DMS 273 (cell line): Measurements from ENCODE around the gene PTPN1.
"Not testable (repeated sequence)": the region's sequence is repeated elsewhere in the genome, so short reads cannot be mapped to it uniquely, and the experiment has no call there.

Source experiments
- DNase-seq: peaks from one replicate; lab custom pipeline; 2025; ENCODE audit not compliant: unreplicated experiment; lab: John Stamatoyannopoulos, UW

PTPN1 gene

GRCh38 chr20:50527068-50527605 lies 17.0 kb downstream of the PTPN1 start:
- no peak for DNase-seq

- no peak for DNase-seq
Observed at GRCh38 chr20:50528129-50528528, 17.9 kb downstream of the PTPN1 start.

GRCh38 chr20:50528804-50529351 lies 18.7 kb downstream of the PTPN1 start:
- DNase-seq: no peak

- no peak for DNase-seq
Observed at GRCh38 chr20:50532221-50532620, 22.0 kb downstream of the PTPN1 start.

GRCh38 chr20:50533061-50533460 lies 22.9 kb downstream of the PTPN1 start:
- DNase-seq: no peak

GRCh38 chr20:50533464-50533863 lies 23.3 kb downstream of the PTPN1 start:
- no peak for DNase-seq

GRCh38 chr20:50534567-50534966 lies 24.4 kb downstream of the PTPN1 start:
- no peak for DNase-seq

GRCh38 chr20:50535162-50535561 lies 25.0 kb downstream of the PTPN1 start:
- no peak for DNase-seq

GRCh38 chr20:50536333-50536732 lies 26.1 kb downstream of the PTPN1 start:
- DNase-seq: no peak

- no peak for DNase-seq
Observed at GRCh38 chr20:50537546-50538201, 27.5 kb downstream of the PTPN1 start.

GRCh38 chr20:50538276-50538675 lies 28.1 kb downstream of the PTPN1 start:
- no peak for DNase-seq

GRCh38 chr20:50539798-50540197 lies 29.6 kb downstream of the PTPN1 start:
- not testable (repeated sequence) for DNase-seq

- DNase-seq: no peak
Observed at GRCh38 chr20:50540620-50541605, 30.7 kb downstream of the PTPN1 start.

- no peak for DNase-seq
Observed at GRCh38 chr20:50541606-50542041, 31.4 kb downstream of the PTPN1 start.

GRCh38 chr20:50543326-50543725 lies 33.1 kb downstream of the PTPN1 start:
- DNase-seq: no peak

GRCh38 chr20:50545126-50545525 lies 34.9 kb downstream of the PTPN1 start:
- no peak for DNase-seq

GRCh38 chr20:50546729-50547314 lies 36.6 kb downstream of the PTPN1 start:
- no peak for DNase-seq

GRCh38 chr20:50547964-50548363 lies 37.8 kb downstream of the PTPN1 start:
- no peak for DNase-seq

- no peak for DNase-seq
Observed at GRCh38 chr20:50548396-50548795, 38.2 kb downstream of the PTPN1 start.

- no peak for DNase-seq
Observed at GRCh38 chr20:50550531-50550930, 40.3 kb downstream of the PTPN1 start.

- no peak for DNase-seq
Observed at GRCh38 chr20:50551288-50551687, 41.1 kb downstream of the PTPN1 start.
